DOHH2 (cell line): ENCODE results near the gene SLC17A9.

Source experiments
- H3F3A ChIP-seq: fragments of 200-600 bp; sonication (generic), shearing (Covaris generic); 2 replicates; pipeline ENCODE4 v1.6.0; 2016; ENCODE audit warnings: antibody characterized with exemption, mild to moderate bottlenecking; ENCODE audit not compliant: control insufficient read depth, insufficient read depth
- H3K27ac ChIP-seq: fragments of 200-600 bp; sonication (generic); 2 replicates; pipeline ENCODE4 v1.5.1; 2014; ENCODE audit warnings: low read depth, mild to moderate bottlenecking, low read length, moderate library complexity
- H3K27me3 ChIP-seq: fragments of 200-600 bp; sonication (generic); 2 replicates; pipeline ENCODE4 v1.6.1; 2014; ENCODE audit warnings: mild to moderate bottlenecking, low read length, mixed read lengths; ENCODE audit not compliant: control insufficient read depth
- H3K36me3 ChIP-seq: fragments of 200-600 bp; sonication (generic); 2 replicates; pipeline ENCODE4 v1.6.1; 2014; ENCODE audit warnings: mild to moderate bottlenecking, low read length, moderate library complexity, mixed read lengths; ENCODE audit not compliant: control insufficient read depth
- H3K4me1 ChIP-seq: fragments of 200-600 bp; sonication (generic); 2 replicates; pipeline ENCODE4 v1.6.1; 2014; ENCODE audit warnings: mild to moderate bottlenecking, low read length, mixed read lengths; ENCODE audit not compliant: control insufficient read depth
- H3K4me2 ChIP-seq: fragments of 200-600 bp; sonication (generic); 2 replicates; pipeline ENCODE4 v1.6.0; 2014; ENCODE audit warnings: mild to moderate bottlenecking, low read length, moderate library complexity
- H3K4me3 ChIP-seq: fragments of 200-600 bp; sonication (generic); 2 replicates; pipeline ENCODE4 v1.5.1; 2014; ENCODE audit warnings: mild to moderate bottlenecking, low read length, mixed read lengths
- H3K79me2 ChIP-seq: fragments of 200-600 bp; sonication (generic); 2 replicates; pipeline ENCODE4 v1.6.1; 2014; ENCODE audit warnings: mild to moderate bottlenecking, low read length, mixed read lengths; ENCODE audit not compliant: control insufficient read depth
- H3K9me2 ChIP-seq: fragments of 200-600 bp; sonication (generic); replicated peaks from 2 replicates; pipeline ENCODE4 v1.6.1; 2014; ENCODE audit warnings: mild to moderate bottlenecking, low read length, mixed read lengths; ENCODE audit not compliant: control insufficient read depth
- H3K9me3 ChIP-seq: fragments of 200-600 bp; sonication (generic); 2 replicates; pipeline ENCODE4 v1.6.1; 2014; ENCODE audit warnings: antibody characterized with exemption, low read length, mixed read lengths; ENCODE audit not compliant: control insufficient read depth, insufficient read depth
- H4K20me1 ChIP-seq: fragments of 200-600 bp; sonication (generic); 2 replicates; pipeline ENCODE4 v1.6.0; 2014; ENCODE audit warnings: low read depth, mild to moderate bottlenecking, antibody characterized with exemption, low read length, moderate library complexity; ENCODE audit not compliant: control insufficient read depth, insufficient read depth
- EZH2phosphoT487 ChIP-seq: fragments of 200-600 bp; sonication (generic); IDR thresholded peaks from 2 replicates; pipeline ENCODE4 v1.6.1; 2017; ENCODE audit warnings: borderline replicate concordance, mild to moderate bottlenecking, antibody characterized with exemption, low read length, moderate library complexity, mixed read lengths
- TF ChIP-seq, protein P1 (sequence below): fragments of 200-600 bp; sonication (generic); IDR thresholded peaks from one replicate; pipeline ENCODE4 v1.5.1; 2014; ENCODE audit warnings: antibody characterized with exemption, mild to moderate bottlenecking, low read depth, low read length; ENCODE audit not compliant: poor library complexity, severe bottlenecking

The SLC17A9 gene

GRCh38 chr20:63004607-63005364 lies 52.3 kb downstream of the SLC17A9 start:
- Histone ChIP-seq H3K4me1 (peaks cover 10% of the 10 kb centered on the region), H3K79me2 (peaks cover 6% of the 10 kb centered on the region), H3K4me3 (no peak overlapping the region)

GRCh38 chr20:63005365-63005861 lies 52.9 kb downstream of the SLC17A9 start:
- H3K27me3 ChIP-seq = peaks cover 33% of the 10 kb centered on the region
- H3K79me2 ChIP-seq = peaks cover 7% of the 10 kb centered on the region
- no peaks in the 10 kb centered on the region for H3K9me2 ChIP-seq
- no peak overlapping the region for H3K4me3 ChIP-seq
- H3K27ac ChIP-seq = no peak overlapping the region
- peaks cover 9% of the 10 kb centered on the region; the same call in 1 of the 2 replicates for H3F3A ChIP-seq
- H3K36me3 ChIP-seq = peaks cover 3% of the 10 kb centered on the region; the same call in 1 of the 2 replicates
- TF ChIP-seq EZH2phosphoT487 = no peak
- TF ChIP-seq, protein P1, sequence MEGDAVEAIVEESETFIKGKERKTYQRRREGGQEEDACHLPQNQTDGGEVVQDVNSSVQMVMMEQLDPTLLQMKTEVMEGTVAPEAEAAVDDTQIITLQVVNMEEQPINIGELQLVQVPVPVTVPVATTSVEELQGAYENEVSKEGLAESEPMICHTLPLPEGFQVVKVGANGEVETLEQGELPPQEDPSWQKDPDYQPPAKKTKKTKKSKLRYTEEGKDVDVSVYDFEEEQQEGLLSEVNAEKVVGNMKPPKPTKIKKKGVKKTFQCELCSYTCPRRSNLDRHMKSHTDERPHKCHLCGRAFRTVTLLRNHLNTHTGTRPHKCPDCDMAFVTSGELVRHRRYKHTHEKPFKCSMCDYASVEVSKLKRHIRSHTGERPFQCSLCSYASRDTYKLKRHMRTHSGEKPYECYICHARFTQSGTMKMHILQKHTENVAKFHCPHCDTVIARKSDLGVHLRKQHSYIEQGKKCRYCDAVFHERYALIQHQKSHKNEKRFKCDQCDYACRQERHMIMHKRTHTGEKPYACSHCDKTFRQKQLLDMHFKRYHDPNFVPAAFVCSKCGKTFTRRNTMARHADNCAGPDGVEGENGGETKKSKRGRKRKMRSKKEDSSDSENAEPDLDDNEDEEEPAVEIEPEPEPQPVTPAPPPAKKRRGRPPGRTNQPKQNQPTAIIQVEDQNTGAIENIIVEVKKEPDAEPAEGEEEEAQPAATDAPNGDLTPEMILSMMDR = no peak
- H3K9me3 ChIP-seq = no peaks in the 10 kb centered on the region
- H3K4me1 ChIP-seq = peaks cover 14% of the 10 kb centered on the region
- H3K4me2 ChIP-seq = no peak overlapping the region
- H4K20me1 ChIP-seq = no peaks in the 10 kb centered on the region

More at GRCh38 chr20:63004607-63005364, 52.3 kb downstream of the SLC17A9 start:
- Histone ChIP-seq H3K27me3 (peaks cover 33% of the 10 kb centered on the region), H3K9me2 (no peaks in the 10 kb centered on the region), H3K9me3 (no peaks in the 10 kb centered on the region), H3K27ac (no peak overlapping the region), H4K20me1 (no peaks in the 10 kb centered on the region), H3K4me2 (no peak overlapping the region), H3F3A (peaks cover 6% of the 10 kb centered on the region; the same call in 1 of the 2 replicates), H3K36me3 (peaks cover 3% of the 10 kb centered on the region; the same call in 1 of the 2 replicates)
- TF ChIP-seq, protein P1 = no peak
- peak; percentile 33; the same call in 1 of the 2 replicates for TF ChIP-seq EZH2phosphoT487

- Histone ChIP-seq H3K9me2 (no peaks in the 10 kb centered on the region), H3K27ac (no peak overlapping the region), H3K4me1 (peaks cover 17% of the 10 kb centered on the region), H3F3A (peaks cover 14% of the 10 kb centered on the region), H3K36me3 (peaks cover 5% of the 10 kb centered on the region), H3K9me3 (no peaks in the 10 kb centered on the region), H3K4me2 (no peak overlapping the region), H3K4me3 (no peak overlapping the region), H4K20me1 (no peaks in the 10 kb centered on the region), H3K27me3 (peaks cover 30% of the 10 kb centered on the region), H3K79me2 (peaks cover 9% of the 10 kb centered on the region)
- TF ChIP-seq EZH2phosphoT487 = no peak
- TF ChIP-seq, protein P1 = no peak
Observed at GRCh38 chr20:63005862-63006539, 53.5 kb downstream of the SLC17A9 start.
